ENCODE results near the gene PPFIA1.
"Not testable (repeated sequence)": the region's sequence is repeated elsewhere in the genome, so short reads cannot be mapped to it uniquely, and the experiment has no call there.

Gene PPFIA1

GRCh38 chr11:70327717-70328116, 57.2 kb downstream of the PPFIA1 start:
- DNase-seq = no peak

DNA sequence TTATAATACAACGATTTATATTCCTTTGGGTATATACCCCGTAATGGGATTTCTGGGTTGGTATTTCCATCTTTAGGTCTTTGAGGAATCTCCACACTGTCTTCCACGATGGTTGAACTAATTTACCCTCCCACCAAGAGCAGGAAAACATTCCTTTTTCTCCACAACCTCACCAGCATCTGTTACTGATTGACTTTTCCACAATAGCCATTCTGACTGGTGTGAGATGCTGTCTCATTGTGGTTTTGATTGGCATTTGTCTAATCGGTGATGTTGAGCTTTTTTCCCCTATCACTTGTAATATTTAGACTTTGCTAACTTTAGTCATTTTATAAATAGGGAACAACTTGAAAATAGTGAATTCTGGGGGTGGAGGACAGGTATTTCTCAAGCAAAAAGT, 58.1 kb downstream of the PPFIA1 start:
- DNase-seq = no peak

DNA sequence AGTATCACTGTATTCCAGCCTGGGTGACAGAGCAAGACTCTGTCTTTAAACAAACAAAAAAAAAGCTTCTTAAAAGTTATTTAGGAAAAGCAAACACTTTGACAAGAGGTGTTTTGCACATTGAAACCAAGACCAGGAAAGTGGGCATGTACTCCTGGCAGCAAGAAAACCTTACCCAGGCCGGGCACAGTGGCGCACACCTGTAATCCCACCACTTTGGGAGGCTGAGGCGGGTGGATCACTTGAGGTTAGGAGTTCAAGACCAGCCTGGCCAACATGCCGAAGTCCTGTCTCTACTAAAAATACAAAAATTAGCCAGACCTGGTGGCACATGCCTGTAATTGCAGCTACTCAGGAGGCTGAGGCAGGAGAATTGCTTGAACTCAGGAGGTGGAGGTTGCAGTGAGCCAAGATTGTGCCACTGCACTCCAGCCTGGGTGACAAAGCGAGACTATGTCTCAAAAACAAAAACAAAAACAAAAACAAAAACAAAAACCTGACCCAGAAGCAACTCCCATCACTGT, 60.9 kb downstream of the PPFIA1 start:
- DNase-seq = not testable (repeated sequence)

DNA sequence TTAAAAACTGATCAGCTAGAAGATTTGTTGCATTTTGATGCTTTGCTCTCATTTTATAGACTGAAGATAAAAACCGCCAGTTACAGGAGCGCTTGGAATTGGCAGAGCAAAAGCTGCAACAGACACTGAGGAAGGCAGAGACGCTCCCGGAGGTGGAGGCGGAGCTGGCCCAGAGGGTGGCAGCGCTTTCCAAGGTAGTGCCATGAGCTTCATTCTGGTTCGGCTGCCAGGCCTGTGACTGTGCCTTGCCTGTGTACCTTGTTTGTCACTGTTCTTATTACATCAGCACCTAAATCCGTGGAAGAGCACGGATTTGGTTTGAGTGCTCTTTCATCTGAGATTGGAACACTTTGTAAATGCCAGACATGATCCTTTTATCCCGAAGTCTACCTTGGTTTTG, 61.4 kb downstream of the PPFIA1 start:
- DNase-seq = no peak

DNA sequence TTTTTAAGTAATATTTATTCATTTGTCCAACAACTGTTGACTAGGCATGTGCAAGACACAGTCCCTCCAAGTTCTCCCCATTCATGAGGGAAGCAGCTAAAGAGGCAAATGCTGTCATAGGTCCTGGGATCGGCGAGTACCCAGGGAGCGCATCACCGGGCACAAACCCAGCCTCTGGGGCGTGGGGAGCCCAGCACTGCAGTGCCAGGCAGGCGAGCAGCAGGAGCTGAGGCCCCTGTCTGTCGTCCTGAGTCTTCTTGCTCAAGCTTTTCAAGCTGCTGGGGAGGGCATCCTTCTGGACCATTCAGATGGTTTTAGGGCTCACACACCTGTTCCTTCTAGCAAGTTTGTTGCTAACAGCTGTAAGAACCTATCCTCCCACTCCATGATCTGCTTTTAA, 62.1 kb downstream of the PPFIA1 start:
- DNase-seq = no peak

DNA sequence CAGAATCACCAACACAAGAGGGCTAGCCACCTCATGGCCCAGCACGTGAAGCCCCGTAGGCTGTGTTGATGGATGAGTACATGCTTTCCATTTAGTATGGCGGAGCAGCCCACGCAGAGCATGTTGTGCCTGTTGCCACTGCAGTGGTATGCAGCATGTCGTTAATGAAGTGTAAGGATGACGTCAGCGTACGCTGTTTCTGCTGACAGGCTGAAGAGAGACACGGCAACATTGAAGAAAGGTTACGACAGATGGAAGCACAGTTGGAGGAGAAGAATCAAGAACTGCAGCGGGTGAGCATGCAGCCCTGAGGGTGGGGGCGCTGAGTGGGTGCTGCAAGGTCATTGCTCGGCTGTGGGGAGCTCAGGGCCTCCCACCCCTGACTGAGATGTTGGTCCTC, 62.8 kb downstream of the PPFIA1 start:
- DNase-seq = no peak

DNA sequence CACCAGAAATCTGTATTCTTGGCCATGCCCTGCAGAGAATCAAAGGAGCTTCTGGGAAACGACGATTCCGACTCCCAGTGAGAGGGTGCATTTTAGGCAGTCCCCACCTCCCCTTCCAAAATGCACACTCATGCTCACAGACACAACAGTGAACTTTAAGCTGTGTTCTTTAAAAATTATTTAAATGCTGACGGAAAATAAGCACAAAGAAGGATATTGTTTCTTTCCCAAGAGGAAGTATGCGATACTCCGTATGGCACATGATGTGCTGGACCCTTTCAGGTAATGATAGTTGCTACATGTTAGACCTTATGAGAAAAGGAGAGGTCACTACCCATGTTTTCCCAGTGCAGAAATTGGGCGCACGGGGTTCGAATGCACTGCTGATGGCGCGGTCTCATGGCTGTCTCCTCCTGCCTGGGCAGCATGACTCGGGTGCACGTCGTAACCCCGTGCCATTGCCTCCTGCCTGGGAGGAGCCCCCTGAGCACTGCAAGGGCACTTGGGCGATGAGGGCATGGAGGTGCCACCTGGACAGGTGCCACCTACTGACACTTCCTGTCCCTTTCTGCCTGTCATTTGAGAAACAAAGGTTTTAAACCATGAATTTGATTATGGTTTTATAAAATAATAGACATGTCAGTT, 64.0 kb downstream of the PPFIA1 start:
- DNase-seq = no peak

- DNase-seq = no peak
These were observed 65.0 kb downstream of the PPFIA1 start for GRCh38 chr11:70335511-70335910.

GRCh38 chr11:70338594-70338993, 68.1 kb downstream of the PPFIA1 start:
- no peak for DNase-seq

GRCh38 chr11:70339066-70339465, 68.6 kb downstream of the PPFIA1 start:
- no peak for DNase-seq

GRCh38 chr11:70341881-70342429, 71.5 kb downstream of the PPFIA1 start:
- DNase-seq = no peak

DNA sequence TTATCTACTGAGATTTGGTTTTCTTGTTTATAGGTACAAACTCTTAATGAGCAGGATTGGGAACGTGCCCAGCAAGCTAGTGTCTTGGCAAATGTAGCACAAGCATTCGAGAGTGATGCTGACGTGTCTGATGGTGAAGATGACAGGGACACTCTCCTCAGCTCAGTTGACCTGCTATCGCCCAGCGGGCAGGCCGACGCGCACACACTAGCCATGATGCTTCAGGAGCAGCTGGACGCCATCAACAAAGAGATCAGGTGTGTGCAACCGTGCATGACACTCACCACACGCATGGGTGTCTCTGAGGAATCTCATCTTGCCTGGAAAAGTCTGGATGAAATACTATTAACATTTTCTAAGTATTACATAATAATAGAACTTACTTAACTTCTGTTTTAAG, 73.1 kb downstream of the PPFIA1 start:
- DNase-seq = no peak

GRCh38 chr11:70348191-70348590, 77.7 kb downstream of the PPFIA1 start:
- no peak for DNase-seq

DNA sequence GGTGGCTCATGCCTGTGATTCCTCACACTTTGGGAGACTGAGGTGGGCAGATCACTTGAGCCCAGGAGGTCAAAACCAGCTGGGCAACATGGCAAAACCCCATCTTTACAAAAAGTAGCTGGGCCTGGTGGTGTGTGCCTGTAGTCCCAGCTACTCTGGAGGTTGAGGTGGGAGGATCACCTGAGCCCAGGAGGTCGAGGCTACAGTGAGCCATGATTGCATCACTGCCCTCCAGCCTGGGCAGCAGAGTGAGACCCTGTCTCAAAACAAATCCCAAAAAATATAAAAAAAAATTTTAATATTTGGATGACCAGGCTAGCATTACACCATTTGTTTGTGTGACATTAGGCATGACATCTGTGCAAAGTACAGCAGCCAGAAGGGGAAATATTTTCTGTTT, 78.1 kb downstream of the PPFIA1 start:
- no peak for DNase-seq

GRCh38 chr11:70351646-70352045, 81.2 kb downstream of the PPFIA1 start:
- no peak for DNase-seq

GRCh38 chr11:70352100-70352499, 81.6 kb downstream of the PPFIA1 start:
- no peak for DNase-seq

DNA sequence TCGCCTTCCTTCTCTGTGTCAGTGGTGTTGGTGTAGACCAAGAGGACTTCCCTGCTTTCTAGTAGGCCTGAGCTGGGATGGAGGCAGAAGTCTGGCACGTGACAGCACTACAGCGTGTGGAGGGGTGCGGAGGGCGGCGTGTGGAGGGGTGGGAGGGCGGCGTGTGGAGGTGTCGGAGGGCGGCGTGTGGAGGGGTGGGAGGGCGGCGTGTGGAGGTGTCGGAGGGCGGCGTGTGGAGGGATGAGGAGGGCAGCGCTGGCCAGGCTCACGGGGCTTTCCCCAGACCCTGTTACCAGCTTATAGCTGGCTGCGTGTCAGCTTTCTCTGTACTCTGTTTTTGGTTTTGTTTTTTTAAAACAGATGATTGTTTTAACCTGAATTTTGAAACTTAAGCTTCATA, 82.1 kb downstream of the PPFIA1 start:
- DNase-seq = no peak

GRCh38 chr11:70353329-70353728, 82.8 kb downstream of the PPFIA1 start:
- DNase-seq = no peak

DNA sequence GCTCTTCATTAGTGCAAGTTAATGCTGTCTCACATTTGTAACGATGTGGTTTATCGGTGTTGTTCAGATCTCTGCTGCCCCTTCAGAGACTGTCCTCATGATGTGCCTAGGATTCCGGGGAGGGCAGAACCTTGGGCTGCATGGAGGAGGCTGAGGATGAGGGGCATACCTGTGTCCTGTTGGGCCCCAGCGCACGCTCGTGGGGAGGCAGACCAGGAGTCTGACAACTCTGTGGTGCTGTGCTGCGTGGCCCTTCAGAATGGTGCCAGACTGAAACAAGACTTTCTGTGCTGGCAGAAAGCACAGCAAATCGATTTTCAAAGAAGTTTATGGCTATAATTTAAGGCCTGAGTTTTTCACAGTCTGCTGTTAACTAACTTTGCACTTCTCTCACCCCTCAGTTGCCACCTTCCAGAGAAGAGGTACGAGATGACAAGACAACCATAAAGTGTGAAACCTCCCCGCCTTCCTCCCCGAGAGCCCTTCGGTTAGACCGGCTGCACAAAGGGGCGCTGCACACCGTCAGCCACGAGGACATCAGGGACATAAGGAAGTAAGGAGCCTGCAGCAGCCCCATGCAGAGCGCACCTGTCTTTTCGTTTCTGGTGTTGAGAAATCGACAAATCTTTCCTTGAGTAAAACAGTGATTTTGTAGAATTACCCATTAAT, 83.5 kb downstream of the PPFIA1 start:
- DNase-seq = no peak

GRCh38 chr11:70354629-70355028, 84.1 kb downstream of the PPFIA1 start:
- no peak for DNase-seq

DNA sequence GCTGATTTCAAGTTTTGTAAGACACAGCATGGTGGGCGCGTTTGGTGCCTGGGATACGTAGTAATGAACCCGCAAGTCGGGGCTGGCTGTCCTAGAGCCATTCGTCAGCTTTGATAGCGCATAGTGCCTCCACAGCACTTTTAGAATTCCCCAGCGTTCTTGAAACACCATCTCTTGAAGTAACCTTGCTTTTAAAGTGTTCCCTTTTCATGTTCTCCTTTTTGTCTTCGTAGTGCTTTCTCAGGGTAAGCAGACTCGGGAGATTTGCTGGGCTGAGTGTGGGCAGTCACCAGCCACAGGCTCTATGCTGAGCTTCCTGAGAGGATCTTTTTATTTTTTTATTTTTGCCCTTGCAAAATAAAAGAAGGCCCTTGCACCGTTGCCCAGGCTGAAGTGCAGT, 88.3 kb downstream of the PPFIA1 start:
- DNase-seq = peak; percentile 72

DNA sequence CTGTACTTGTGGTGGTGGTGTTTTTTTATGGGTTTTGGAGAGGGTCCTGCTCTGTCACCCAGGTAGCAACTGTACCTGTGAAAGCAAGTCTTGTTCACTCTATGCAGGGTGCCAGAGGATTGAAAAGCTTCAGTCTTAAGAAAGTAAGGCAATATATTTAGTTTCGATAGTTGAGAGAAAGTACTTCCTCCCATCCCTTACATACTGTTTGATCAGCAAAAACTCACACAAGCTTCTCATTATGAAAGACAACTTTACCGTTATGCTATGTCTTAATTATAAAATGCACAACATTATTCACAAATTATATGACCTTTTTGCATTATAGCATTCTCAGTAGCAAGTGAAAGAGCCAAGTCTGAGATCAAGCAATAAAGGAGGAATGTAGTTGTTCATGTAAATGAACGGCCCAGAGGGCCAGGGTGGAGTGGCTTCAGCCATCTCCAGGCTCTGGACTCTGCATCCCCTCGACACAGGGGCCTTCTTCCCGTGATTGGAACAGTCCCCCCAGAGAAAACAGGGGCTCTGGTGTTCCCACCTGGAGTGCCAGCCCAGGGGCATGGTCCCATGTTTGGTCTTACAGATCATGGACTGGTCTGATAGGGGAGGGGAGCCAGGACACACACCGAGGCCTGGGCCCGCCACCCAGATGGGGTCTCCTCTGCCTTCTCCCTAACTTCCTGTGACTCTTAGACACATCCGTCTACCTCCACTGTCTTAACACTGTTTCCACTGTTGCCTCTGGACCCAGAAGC, 89.1 kb downstream of the PPFIA1 start:
- DNase-seq = no peak

- DNase-seq = no peak
These were observed 89.7 kb downstream of the PPFIA1 start for GRCh38 chr11:70360211-70360610.

DNA sequence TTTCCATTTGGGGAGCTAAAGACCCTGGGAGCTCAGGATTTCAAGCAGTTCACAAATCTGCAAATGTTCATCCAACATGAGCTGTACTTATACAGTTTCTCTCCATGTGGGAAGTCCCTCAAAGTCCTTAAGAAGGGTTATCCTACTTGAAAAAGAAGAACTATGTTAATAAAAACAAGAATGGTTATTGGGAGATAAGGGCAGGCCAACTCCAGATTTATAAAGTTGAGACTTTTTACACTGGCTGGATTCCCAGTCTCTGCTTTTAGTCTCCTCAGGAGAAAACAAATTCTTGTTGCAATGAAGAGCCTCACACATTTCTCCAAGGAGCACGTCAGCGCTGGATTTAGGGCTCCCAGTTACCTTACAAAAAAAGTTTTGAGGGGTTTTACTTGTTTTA, 93.7 kb downstream of the PPFIA1 start:
- no peak for DNase-seq

Data from GDM1 (cell line).